Measurements from ENCODE around the gene ARV1. TPM values are rescaled to one million over a fixed set of nuclear protein-coding genes. Genes with fewer than 3 reads are reported as not detected.

ARV1 gene
- total RNA-seq, 1 donor from 2014 or later = 11.0 TPM

Other genes with a start within 250 kb of the ARV1 start
- gene CAPN9, start 231.7 kb upstream of the ARV1 start, total RNA-seq = 0.13 TPM
- gene C1orf198, start 110.6 kb upstream of the ARV1 start, total RNA-seq = 121 TPM
- gene TTC13, start 233 bp upstream of the ARV1 start, total RNA-seq = 21.2 TPM
- 11.1 TPM for gene FAM89A, start 61.2 kb downstream of the ARV1 start, total RNA-seq
- 0.04 TPM for gene TRIM67, start 183.0 kb downstream of the ARV1 start, total RNA-seq